Smooth muscle cell (in vitro differentiated cells): Measurements from ENCODE around the gene PRPF4. TPM values are rescaled to one million over a fixed set of nuclear protein-coding genes. Genes with fewer than 3 reads are reported as not detected.

Source experiments
- DNase-seq: peaks from one replicate; lab custom pipeline; 2025; ENCODE audit not compliant: unreplicated experiment; lab: John Stamatoyannopoulos, UW
- H2AFZ ChIP-seq: fragments of 200-600 bp; sonication (generic); 2 replicates; pipeline ENCODE4 v1.6.0; 2016; ENCODE audit warnings: antibody characterized with exemption, low read depth, mild to moderate bottlenecking
- H3F3A ChIP-seq: fragments of 200-600 bp; sonication (generic); 2 replicates; pipeline ENCODE4 v1.6.0; 2017; ENCODE audit warnings: antibody characterized with exemption, low read depth
- H3K27ac ChIP-seq: fragments of 200-600 bp; sonication (generic); 2 replicates; pipeline ENCODE4 v1.5.1; 2016; ENCODE audit warnings: low read depth, mild to moderate bottlenecking
- H3K27me3 ChIP-seq: fragments of 200-600 bp; sonication (generic); 2 replicates; pipeline ENCODE4 v1.6.1; 2016; ENCODE audit warnings: low read depth, mild to moderate bottlenecking
- H3K36me3 ChIP-seq: fragments of 200-600 bp; sonication (generic); 2 replicates; pipeline ENCODE4 v1.5.1; 2016; ENCODE audit warnings: low read depth
- H3K4me1 ChIP-seq: fragments of 200-600 bp; sonication (generic); 2 replicates; pipeline ENCODE4 v1.5.1; 2016; ENCODE audit warnings: low read depth
- H3K4me2 ChIP-seq: fragments of 200-600 bp; sonication (generic); 2 replicates; pipeline ENCODE4 v1.6.0; 2016; ENCODE audit warnings: mild to moderate bottlenecking
- H3K4me3 ChIP-seq: fragments of 200-600 bp; sonication (generic); 2 replicates; pipeline ENCODE4 v1.5.1; 2016; ENCODE audit warnings: mild to moderate bottlenecking
- H3K79me2 ChIP-seq: fragments of 200-600 bp; sonication (generic); 2 replicates; pipeline ENCODE4 v1.6.0; 2016; ENCODE audit warnings: low read depth, mild to moderate bottlenecking
- H3K9ac ChIP-seq: fragments of 200-600 bp; sonication (generic); 2 replicates; pipeline ENCODE4 v1.6.0; 2016; ENCODE audit warnings: low read depth
- H3K9me3 ChIP-seq: fragments of 200-600 bp; sonication (generic); replicated peaks from 2 replicates; pipeline ENCODE4 v1.5.1; 2016; ENCODE audit warnings: low read depth
- H4K20me1 ChIP-seq: fragments of 200-600 bp; sonication (generic); 2 replicates; pipeline ENCODE4 v1.6.0; 2016; ENCODE audit warnings: low read depth
- CTCF ChIP-seq: fragments of 200-600 bp; sonication (generic); IDR thresholded peaks from 2 replicates; pipeline ENCODE4 v1.5.1; 2017; ENCODE audit warnings: borderline replicate concordance, mild to moderate bottlenecking, antibody characterized with exemption; ENCODE audit not compliant: insufficient read depth, poor library complexity, severe bottlenecking
- WGBS: methylation state at CpG from one replicate; pipeline ENCODE4 v1.1.7; 2016; ENCODE audit warnings: low lambda C conversion rate; 5-methylcytosine and 5-hydroxymethylcytosine counted together
- polyA plus RNA-seq: library from polyadenylated mRNA; unstranded; fragments of >200 nt; fragmentation: Nextera tagmentation; extraction: Ambion mirVana; gene quantifications from 2 replicates; pipeline ENCODE4 v1.2.1, GENCODE V29; 2016
- total RNA-seq: library from RNA; depleted of rRNA; stranded (reverse); fragments of >200 nt; gene quantifications from 2 replicates; pipeline ENCODE4 v1.2.3, GENCODE V29; 2014

PRPF4 gene
- total and polyA plus RNA-seq, 2 experiments from 2014 or later: 18.5 to 22.2 TPM

GRCh38 chr9:113296796-113297558 is 21.5 kb downstream of the PRPF4 start:
- 82% methylated on average over 9 of the region's 9 CpGs for WGBS
- H3K9me3 ChIP-seq: no peaks in the 10 kb centered on the region
- no peak overlapping the region for H3K27ac ChIP-seq
- H3K79me2 ChIP-seq: no peaks in the 10 kb centered on the region
- no peak overlapping the region for H3K4me3 ChIP-seq
- no peak overlapping the region for H2AFZ ChIP-seq
- no peaks in the 10 kb centered on the region for H3K27me3 ChIP-seq
- no peaks in the 10 kb centered on the region for H4K20me1 ChIP-seq
- DNase-seq: no peak
- no peak for TF ChIP-seq CTCF
- no peaks in the 10 kb centered on the region for H3F3A ChIP-seq
- H3K36me3 ChIP-seq: peaks cover 10% of the 10 kb centered on the region
- no peak overlapping the region for H3K4me2 ChIP-seq
- H3K9ac ChIP-seq: no peak overlapping the region
- no peaks in the 10 kb centered on the region for H3K4me1 ChIP-seq

GRCh38 chr9:113298311-113298710 is 22.9 kb downstream of the PRPF4 start:
- Histone ChIP-seq H3K9ac (no peak overlapping the region), H3F3A (no peaks in the 10 kb centered on the region), H4K20me1 (no peaks in the 10 kb centered on the region), H3K4me1 (no peaks in the 10 kb centered on the region), H3K27ac (no peak overlapping the region), H3K9me3 (no peaks in the 10 kb centered on the region), H3K4me2 (no peak overlapping the region), H3K4me3 (no peak overlapping the region), H3K79me2 (no peaks in the 10 kb centered on the region), H3K27me3 (no peaks in the 10 kb centered on the region), H3K36me3 (peaks cover 6% of the 10 kb centered on the region), H2AFZ (no peak overlapping the region)
- no peak for DNase-seq
- WGBS: 91% methylated on average over 8 of the region's 8 CpGs
- TF ChIP-seq CTCF: no peak

GRCh38 chr9:113298924-113299770 is 23.7 kb downstream of the PRPF4 start:
- DNase-seq: no peak
- no peak overlapping the region for H3K4me2 ChIP-seq
- no peak overlapping the region for H3K4me3 ChIP-seq
- 92% methylated on average over 15 of the region's 15 CpGs for WGBS
- no peaks in the 10 kb centered on the region for H3K9me3 ChIP-seq
- H2AFZ ChIP-seq: no peak overlapping the region
- no peaks in the 10 kb centered on the region for H3K79me2 ChIP-seq
- H3F3A ChIP-seq: no peaks in the 10 kb centered on the region
- no peak overlapping the region for H3K9ac ChIP-seq
- H4K20me1 ChIP-seq: no peaks in the 10 kb centered on the region
- H3K27ac ChIP-seq: no peak overlapping the region
- no peaks in the 10 kb centered on the region for H3K36me3 ChIP-seq
- no peaks in the 10 kb centered on the region for H3K27me3 ChIP-seq
- TF ChIP-seq CTCF: no peak
- H3K4me1 ChIP-seq: no peaks in the 10 kb centered on the region
